GM18526 (cell line): Measurements from ENCODE around the gene NOP9.

ENCODE experiments used
- POLR2A ChIP-seq: IDR thresholded peaks from 3 replicates; pipeline ENCODE4 v1.6.1; 2011; ENCODE audit not compliant: insufficient read length; ENCODE audit errors: extremely low read depth

Gene NOP9

DNA sequence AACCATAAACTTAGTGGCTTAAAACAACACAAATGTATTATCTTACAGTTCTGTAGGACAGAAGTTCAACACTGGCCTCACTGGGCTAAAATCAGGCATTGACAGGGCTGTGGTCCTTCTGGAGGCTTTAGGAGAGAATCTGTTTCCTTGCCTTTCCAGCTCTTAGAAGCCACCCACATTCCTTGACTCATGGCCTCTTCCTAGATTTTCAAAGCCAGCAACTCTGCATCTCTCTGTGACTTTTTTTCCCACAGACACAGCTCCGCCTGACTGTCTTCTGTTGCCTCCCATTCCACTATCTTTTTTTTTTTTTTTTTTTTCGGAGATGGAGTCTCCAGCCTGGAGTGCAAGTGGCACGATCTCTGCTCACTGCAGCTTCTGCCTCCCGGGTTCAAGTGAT, 56.6 kb downstream of the NOP9 start:
- TF ChIP-seq POLR2A, result no peak
